Measurements from ENCODE around the gene SSUH2.

Gene SSUH2

GRCh38 chr3:8621872-8622271 lies 22.7 kb downstream of the SSUH2 start:
- Histone ChIP-seq H3K27me3 (ENCODE audit: insufficient read depth, low read depth, severe bottlenecking) (no peaks in the 10 kb centered on the region), H3K36me3 (no peaks in the 10 kb centered on the region), H3K9me3 (ENCODE audit: severe bottlenecking) (no peaks in the 10 kb centered on the region), H3K27ac (no peak overlapping the region), H3K4me3 (ENCODE audit: low read depth, low read length) (no peak overlapping the region)
- TF ChIP-seq CTCF (IDR thresholded peaks at IDR 0.05; ENCODE audit: low read depth, low read length) = no peak
- no peak for DNase-seq

DNA sequence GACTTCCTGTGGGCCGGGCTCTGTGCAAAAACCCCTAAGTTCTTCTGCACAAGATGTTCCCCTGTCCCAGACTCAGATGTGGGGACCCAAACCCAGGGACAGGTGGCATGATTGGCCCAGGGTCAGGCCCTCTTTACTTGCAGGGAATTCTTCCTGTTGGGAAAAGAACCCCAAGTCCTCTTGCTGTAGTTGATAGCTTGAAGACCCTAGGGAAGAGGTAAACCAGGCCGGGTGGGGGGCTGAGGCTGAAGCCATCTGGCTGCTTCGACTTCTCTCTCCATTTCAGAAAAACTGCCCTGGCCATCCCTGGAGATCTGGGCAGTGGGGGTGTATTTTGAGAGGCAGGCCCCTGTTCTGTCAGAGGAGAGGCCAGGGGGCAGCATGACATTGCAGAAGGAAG lies 23.5 kb downstream of the SSUH2 start:
- no peaks in the 10 kb centered on the region for H3K36me3 ChIP-seq
- no peaks in the 10 kb centered on the region for H3K27me3 ChIP-seq (ENCODE audit: insufficient read depth, low read depth, severe bottlenecking)
- no peak for DNase-seq
- no peak for TF ChIP-seq CTCF (IDR thresholded peaks at IDR 0.05; ENCODE audit: low read depth, low read length)
- no peak overlapping the region for H3K4me3 ChIP-seq (ENCODE audit: low read depth, low read length)
- no peak overlapping the region for H3K27ac ChIP-seq
- no peaks in the 10 kb centered on the region for H3K9me3 ChIP-seq (ENCODE audit: severe bottlenecking)

DNA sequence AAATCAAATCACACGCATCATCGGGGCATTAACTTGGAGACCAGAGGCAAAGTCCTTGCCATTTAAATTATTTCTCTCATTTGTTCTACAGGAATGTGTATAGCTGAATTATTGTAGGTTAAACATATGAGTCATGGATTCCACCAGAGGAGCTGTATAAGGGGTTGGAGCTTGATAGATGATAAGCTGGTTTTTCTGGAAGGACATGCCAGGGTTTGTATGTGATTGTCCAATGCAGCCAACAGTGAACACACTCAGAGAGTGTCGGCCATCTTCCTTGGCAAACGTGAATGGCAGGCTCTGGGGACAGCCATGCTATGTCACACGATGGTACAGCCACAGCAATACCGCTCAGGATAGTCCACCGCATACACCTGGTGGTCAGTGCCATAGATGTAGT lies 25.1 kb downstream of the SSUH2 start:
- H3K4me3 ChIP-seq (ENCODE audit: low read depth, low read length) = no peak overlapping the region
- TF ChIP-seq CTCF (IDR thresholded peaks at IDR 0.05; ENCODE audit: low read depth, low read length) = no peak
- H3K27me3 ChIP-seq (ENCODE audit: insufficient read depth, low read depth, severe bottlenecking) = no peaks in the 10 kb centered on the region
- no peak for DNase-seq
- no peaks in the 10 kb centered on the region for H3K36me3 ChIP-seq
- H3K27ac ChIP-seq = no peak overlapping the region
- H3K9me3 ChIP-seq (ENCODE audit: severe bottlenecking) = no peaks in the 10 kb centered on the region

- TF ChIP-seq CTCF (IDR thresholded peaks at IDR 0.05; ENCODE audit: low read depth, low read length) = no peak
- no peak for DNase-seq
- Histone ChIP-seq H3K9me3 (ENCODE audit: severe bottlenecking) (no peaks in the 10 kb centered on the region), H3K27me3 (ENCODE audit: insufficient read depth, low read depth, severe bottlenecking) (no peaks in the 10 kb centered on the region), H3K27ac (no peak overlapping the region), H3K36me3 (no peaks in the 10 kb centered on the region), H3K4me3 (ENCODE audit: low read depth, low read length) (no peak overlapping the region)
These were observed 25.6 kb downstream of the SSUH2 start for GRCh38 chr3:8618950-8619349.

DNA sequence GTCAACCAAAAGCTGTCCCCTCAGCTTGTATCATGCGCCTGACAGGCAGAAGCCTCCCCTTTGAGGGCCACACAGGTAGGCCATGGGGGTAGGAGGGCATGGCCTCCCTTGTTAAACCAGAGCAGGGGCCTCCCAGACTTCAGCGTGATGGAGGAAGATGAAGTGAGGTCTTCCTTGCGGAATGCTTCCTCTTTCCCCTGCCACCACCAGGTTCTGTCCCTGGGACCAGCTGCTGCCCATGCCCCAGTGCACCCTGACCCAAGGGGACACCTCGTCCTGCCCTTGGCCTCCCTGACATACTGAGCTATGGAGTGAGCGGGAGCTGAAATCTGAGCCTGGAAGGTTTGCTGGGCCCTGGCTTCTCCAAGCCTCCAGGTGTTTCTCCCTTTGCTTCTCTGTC lies 26.7 kb downstream of the SSUH2 start:
- no peaks in the 10 kb centered on the region for H3K27me3 ChIP-seq (ENCODE audit: insufficient read depth, low read depth, severe bottlenecking)
- no peak for DNase-seq
- H3K36me3 ChIP-seq = no peaks in the 10 kb centered on the region
- no peaks in the 10 kb centered on the region for H3K9me3 ChIP-seq (ENCODE audit: severe bottlenecking)
- no peak overlapping the region for H3K4me3 ChIP-seq (ENCODE audit: low read depth, low read length)
- H3K27ac ChIP-seq = no peak overlapping the region
- TF ChIP-seq CTCF (IDR thresholded peaks at IDR 0.05; ENCODE audit: low read depth, low read length) = no peak

DNA sequence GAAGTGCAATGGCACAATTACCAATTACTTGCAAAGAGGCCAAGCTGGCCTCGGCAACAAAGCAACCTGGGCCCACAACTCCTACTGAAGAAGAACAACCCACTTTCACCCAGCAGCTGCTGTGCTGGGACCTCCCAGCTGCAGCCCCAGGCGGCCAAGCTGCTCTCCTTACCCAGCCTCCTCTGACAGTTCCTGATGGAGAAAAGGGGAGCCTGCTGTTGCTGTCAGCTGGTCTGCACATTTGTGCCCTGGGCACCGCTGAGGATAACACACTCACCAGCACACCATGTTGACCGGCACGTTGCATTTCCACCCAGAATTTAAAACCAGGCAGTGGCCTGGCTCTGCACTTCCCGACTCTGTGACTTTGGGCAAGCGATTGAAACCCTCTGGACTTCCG lies 33.6 kb downstream of the SSUH2 start:
- H3K4me3 ChIP-seq (ENCODE audit: low read depth, low read length) = no peak overlapping the region
- no peak for DNase-seq
- TF ChIP-seq CTCF (IDR thresholded peaks at IDR 0.05; ENCODE audit: low read depth, low read length) = no peak
- no peaks in the 10 kb centered on the region for H3K9me3 ChIP-seq (ENCODE audit: severe bottlenecking)
- no peaks in the 10 kb centered on the region for H3K27me3 ChIP-seq (ENCODE audit: insufficient read depth, low read depth, severe bottlenecking)
- no peaks in the 10 kb centered on the region for H3K36me3 ChIP-seq
- no peak overlapping the region for H3K27ac ChIP-seq

Measured in WERI-Rb-1 (cell line).